ENCODE measurements around the gene HSBP1L1. TPM values are rescaled to one million over a fixed set of nuclear protein-coding genes. Genes with fewer than 3 reads are reported as not detected.

HSBP1L1 gene
- total RNA-seq, 3 donors from 2014 or later = 33.8 to 73.7 (median 68.4) TPM

GRCh38 chr18:79933765-79934164 is 30.7 kb upstream of the HSBP1L1 start:
- peaks cover 36% of the 10 kb centered on the region for H3K9me3 ChIP-seq
- intact Hi-C loops (cut with DNase I, micrococcal nuclease) = no loop called here
- TF ChIP-seq CTCF (IDR thresholded peaks at IDR 0.05) = no peak

GRCh38 chr18:79934311-79935097 is 29.9 kb upstream of the HSBP1L1 start:
- DNase-seq = peak; percentile 53 to 76 (median 75)
- TF ChIP-seq CTCF (IDR thresholded peaks at IDR 0.05) = peak; percentile 34
- peak; percentile 80 for ATAC-seq
- peaks cover 35% of the 10 kb centered on the region for H3K9me3 ChIP-seq
- no peaks in the 10 kb centered on the region for H3K36me3 ChIP-seq (ENCODE audit: low read depth)
- H3K4me1 ChIP-seq (ENCODE audit: low read depth) = peaks cover 26% of the 10 kb centered on the region
- intact Hi-C loops (cut with DNase I, micrococcal nuclease) = no loop called here
- H3K4me3 ChIP-seq = no peak overlapping the region

More at GRCh38 chr18:79933765-79934164, 30.7 kb upstream of the HSBP1L1 start:
- ATAC-seq = peak; percentile 69
- peaks cover 26% of the 10 kb centered on the region for H3K4me1 ChIP-seq (ENCODE audit: low read depth)
- no peak overlapping the region for H3K4me3 ChIP-seq
- peak; percentile 54 to 82 (median 69) for DNase-seq
- H3K36me3 ChIP-seq (ENCODE audit: low read depth) = no peaks in the 10 kb centered on the region

GRCh38 chr18:79935098-79935480 is 29.4 kb upstream of the HSBP1L1 start:
- TF ChIP-seq CTCF (IDR thresholded peaks at IDR 0.05) = no peak
- intact Hi-C loops (cut with DNase I, micrococcal nuclease) = no loop called here
- Histone ChIP-seq H3K9me3 (peaks cover 29% of the 10 kb centered on the region), H3K4me3 (no peak overlapping the region), H3K36me3 (ENCODE audit: low read depth) (no peaks in the 10 kb centered on the region), H3K4me1 (ENCODE audit: low read depth) (peaks cover 26% of the 10 kb centered on the region)
- ATAC-seq = no peak
- DNase-seq = peak in 2 of 3 donors; percentile 27 to 29

GRCh38 chr18:79935499-79935898 is 28.9 kb upstream of the HSBP1L1 start:
- peak in 2 of 3 donors; percentile 26 to 34 for DNase-seq
- intact Hi-C loops (cut with DNase I, micrococcal nuclease) = no loop called here

GRCh38 chr18:79935925-79936324 is 28.5 kb upstream of the HSBP1L1 start:
- ATAC-seq (no peak), DNase-seq (peak in 2 of 3 donors; percentile 26 to 39)
- Histone ChIP-seq H3K4me3 (no peak overlapping the region), H3K36me3 (ENCODE audit: low read depth) (no peaks in the 10 kb centered on the region), H3K9me3 (peaks cover 20% of the 10 kb centered on the region), H3K4me1 (ENCODE audit: low read depth) (peaks cover 29% of the 10 kb centered on the region)
- no peak for TF ChIP-seq CTCF (IDR thresholded peaks at IDR 0.05)
- intact Hi-C loops (cut with DNase I, micrococcal nuclease) = no loop called here

More at GRCh38 chr18:79935499-79935898, 28.9 kb upstream of the HSBP1L1 start:
- no peak for ATAC-seq
- Histone ChIP-seq H3K4me1 (ENCODE audit: low read depth) (peaks cover 26% of the 10 kb centered on the region), H3K36me3 (ENCODE audit: low read depth) (no peaks in the 10 kb centered on the region), H3K9me3 (peaks cover 25% of the 10 kb centered on the region), H3K4me3 (no peak overlapping the region)
- TF ChIP-seq CTCF (IDR thresholded peaks at IDR 0.05) = no peak
